Suppressor macrophage (primary cell): ENCODE data around the gene OR52E8.

Source experiments
- DNase-seq, 4 experiments: peaks; one replicate each; pipeline ENCODE4 v3.0.0-alpha.2; 2020 to 2022

OR52E8 gene

GRCh38 chr11:5807580-5807979 is 49.9 kb downstream of the OR52E8 start:
- DNase-seq: no peak
